K562 treated with DMSO at 1 percent for 24 hours (cell line): ENCODE data around the gene ACOT13. TPM values are rescaled to one million over a fixed set of nuclear protein-coding genes. Genes with fewer than 3 reads are reported as not detected.

Experiments used
- total RNA-seq: library from RNA; unstranded; fragments of 300-600 nt; gene quantifications from 2 replicates; pipeline ENCODE4 v1.2.3, GENCODE V29; 2022; ENCODE audit warnings: low read depth; ENCODE audit not compliant: insufficient read depth

The ACOT13 gene
- 14.8 and 16.3 TPM in 2 replicates for total RNA-seq

DNA sequence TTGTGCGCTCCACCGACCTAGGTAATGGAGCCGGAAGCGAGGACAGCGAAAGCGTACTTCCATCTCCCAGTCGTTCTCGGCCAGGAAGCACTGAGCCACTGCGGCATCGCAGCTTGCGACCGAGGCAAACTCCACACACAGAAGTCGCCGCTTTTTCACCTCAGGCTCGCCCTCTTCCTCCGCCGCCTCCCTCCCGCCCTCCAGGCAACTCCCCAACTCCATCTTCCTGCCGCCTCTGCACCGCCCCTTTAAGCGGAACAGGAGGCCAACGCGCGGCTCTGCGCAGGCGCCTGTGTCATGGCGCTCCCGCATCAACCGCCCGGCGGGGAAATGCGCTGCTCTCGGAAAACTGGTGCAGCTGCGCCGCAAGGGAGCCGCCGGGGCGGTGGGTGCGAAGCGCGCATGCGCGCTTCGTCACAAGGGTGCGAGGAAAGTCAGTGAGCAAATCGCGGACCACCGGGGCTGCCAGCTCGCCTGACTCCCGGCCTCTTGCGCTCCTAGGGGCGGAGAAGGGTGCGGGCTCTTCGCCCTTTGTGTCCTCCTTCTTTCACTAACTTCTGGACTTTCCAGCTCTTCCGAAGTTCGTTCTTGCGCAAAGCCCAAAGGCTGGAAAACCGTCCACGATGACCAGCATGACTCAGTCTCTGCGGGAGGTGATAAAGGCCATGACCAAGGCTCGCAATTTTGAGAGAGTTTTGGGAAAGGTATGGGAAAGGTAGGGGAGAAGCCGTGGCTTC lies at the start of gene ACOT13, which contains the start of gene TDP2:
ACOT13 (plus strand) TSS at position 437 of the 737 bp plus-strand sequence; CDS start at position 624, 187 bp downstream.
TDP2 (minus strand) TSS at position 259 of the 737 bp plus-strand sequence; CDS start at position 222, 37 bp downstream.

DNA sequence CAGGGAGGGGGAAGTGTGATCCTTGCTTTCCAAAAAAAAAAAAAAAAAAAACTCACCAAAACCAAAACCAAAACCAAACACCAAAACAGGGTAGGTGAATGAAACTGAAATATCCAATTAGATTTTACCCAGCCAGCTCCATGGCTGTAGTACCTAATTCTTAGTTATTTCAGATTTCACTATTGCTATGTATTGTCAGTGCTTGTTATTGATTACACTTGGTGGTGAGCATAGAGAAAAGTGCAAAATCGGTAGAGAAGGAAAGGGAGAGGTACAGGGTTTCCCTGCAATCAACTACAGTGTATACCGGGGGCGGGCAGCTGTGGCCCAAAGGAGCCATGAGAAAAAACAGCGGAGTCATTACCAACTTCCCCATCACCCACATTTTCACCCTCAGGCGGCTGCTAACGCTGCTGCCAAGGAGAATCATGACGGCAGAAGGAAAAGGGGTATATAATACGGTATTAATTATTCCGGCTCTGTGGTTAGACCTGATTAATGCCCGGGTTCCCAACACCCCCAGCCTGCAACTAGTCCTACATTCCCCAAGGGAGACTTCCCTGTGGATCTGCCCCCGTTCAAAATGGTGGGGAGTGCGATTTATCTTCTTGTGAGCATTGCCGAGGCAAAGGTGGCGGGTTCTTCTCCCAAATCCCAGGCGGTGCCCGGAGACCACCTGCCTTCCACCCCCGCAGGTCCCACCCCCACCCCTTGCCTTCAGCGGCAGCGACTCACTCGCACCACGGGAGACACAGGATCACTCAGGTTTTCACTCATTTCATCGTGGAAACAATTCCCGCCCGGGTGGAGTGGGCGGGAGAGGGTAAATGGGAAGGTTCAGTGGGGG lies 52.5 kb downstream of the ACOT13 start, which contains the start of gene C6orf62:
C6orf62 (minus strand) TSS at position 30 of the 847 bp plus-strand sequence. CDS start 486 bp downstream, outside the sequence.

Other genes with a start within 250 kb of the ACOT13 start
- 0.64 and 1.1 TPM in 2 replicates for gene GPLD1, start 177.5 kb upstream of the ACOT13 start, total RNA-seq
- gene ALDH5A1, start 172.1 kb upstream of the ACOT13 start, total RNA-seq: 9.1 and 10.9 TPM in 2 replicates
- 0.03 TPM in 1 of 2 replicates, not detected in the other for gene KIAA0319, start 20.9 kb upstream of the ACOT13 start, total RNA-seq
- gene TDP2, start 178 bp upstream of the ACOT13 start, total RNA-seq: 34.6 and 36.0 TPM in 2 replicates
- 57.9 and 61.8 TPM in 2 replicates for gene C6orf62, start 52.1 kb downstream of the ACOT13 start, total RNA-seq
- gene GMNN, start 107.9 kb downstream of the ACOT13 start, total RNA-seq: 113 and 124 TPM in 2 replicates
- gene ARMH2, start 131.8 kb downstream of the ACOT13 start, total RNA-seq: not detected in 2 replicates